ENCODE results near the gene U2SURP.

U2SURP gene

GRCh38 chr3:143001369-143002082 lies at the start of gene U2SURP:
Gene U2SURP (plus strand): TSS chr3:143001570. CDS start chr3:143001629, 59 bp downstream.
- peak; percentile 59 for DNase-seq

- DNase-seq: no peak
These were observed 49.6 kb upstream of the U2SURP start for GRCh38 chr3:142951794-142952193.

- DNase-seq: no peak
These were observed 48.8 kb upstream of the U2SURP start for GRCh38 chr3:142952272-142953193.

GRCh38 chr3:142953443-142953842 lies 47.9 kb upstream of the U2SURP start:
- DNase-seq: no peak

GRCh38 chr3:142958707-142959106 lies 42.7 kb upstream of the U2SURP start:
- no peak for DNase-seq

GRCh38 chr3:142960322-142960850 lies 41.0 kb upstream of the U2SURP start:
- DNase-seq: no peak

- no peak for DNase-seq
These were observed 39.8 kb upstream of the U2SURP start for GRCh38 chr3:142961539-142961938.

GRCh38 chr3:142962175-142962519 lies 39.2 kb upstream of the U2SURP start:
- no peak for DNase-seq

GRCh38 chr3:142962520-142963233 lies 38.7 kb upstream of the U2SURP start:
- no peak for DNase-seq

GRCh38 chr3:142963234-142963515 lies 38.2 kb upstream of the U2SURP start:
- no peak for DNase-seq

GRCh38 chr3:142963516-142964448 lies 37.6 kb upstream of the U2SURP start, which contains the start of gene PAQR9:
Gene PAQR9 (minus strand): TSS chr3:142963674. CDS start chr3:142963336, 338 bp downstream.
- DNase-seq: no peak

GRCh38 chr3:142965581-142965980 lies 35.8 kb upstream of the U2SURP start:
- DNase-seq: no peak

GRCh38 chr3:142966808-142967207 lies 34.6 kb upstream of the U2SURP start:
- DNase-seq: no peak

- no peak for DNase-seq
These were observed 32.9 kb upstream of the U2SURP start for GRCh38 chr3:142968319-142969025.

GRCh38 chr3:142971431-142971830 lies 29.9 kb upstream of the U2SURP start:
- DNase-seq: no peak

- no peak for DNase-seq
These were observed 29.1 kb upstream of the U2SURP start for GRCh38 chr3:142972092-142972753.

- no peak for DNase-seq
These were observed 28.0 kb upstream of the U2SURP start for GRCh38 chr3:142973217-142974009.

- no peak for DNase-seq
These were observed 25.9 kb upstream of the U2SURP start for GRCh38 chr3:142975316-142975995.

GRCh38 chr3:142976621-142977398 lies 24.6 kb upstream of the U2SURP start:
- DNase-seq: peak; percentile 46
